GM23248 (cell line): ENCODE results near the gene ARSA. TPM values are rescaled to one million over a fixed set of nuclear protein-coding genes. Genes with fewer than 3 reads are reported as not detected.

Experiments
- DNase-seq: peaks from one replicate; pipeline ENCODE4 v3.0.0-alpha.2; 2015
- H2AFZ ChIP-seq: fragments of 200-600 bp; sonication (generic); 2 replicates; pipeline ENCODE4 v1.6.1; 2016; ENCODE audit warnings: antibody characterized with exemption
- H3F3A ChIP-seq: fragments of 200-600 bp; sonication (generic); 2 replicates; pipeline ENCODE4 v1.6.1; 2016; ENCODE audit warnings: mild to moderate bottlenecking, antibody characterized with exemption, mixed run types; ENCODE audit not compliant: insufficient read depth
- H3K27ac ChIP-seq: fragments of 200-600 bp; sonication (generic); 2 replicates; pipeline ENCODE4 v1.5.1; 2016; ENCODE audit warnings: mild to moderate bottlenecking
- H3K27me3 ChIP-seq: fragments of 200-600 bp; sonication (generic); replicated peaks from 2 replicates; pipeline ENCODE4 v1.6.1; 2016; ENCODE audit warnings: mild to moderate bottlenecking; ENCODE audit not compliant: insufficient read depth
- H3K36me3 ChIP-seq: fragments of 200-600 bp; sonication (generic); 2 replicates; pipeline ENCODE4 v1.6.1; 2016; ENCODE audit warnings: low read depth, mild to moderate bottlenecking
- H3K4me1 ChIP-seq: fragments of 200-600 bp; sonication (generic); 2 replicates; pipeline ENCODE4 v1.6.1; 2016; ENCODE audit warnings: mild to moderate bottlenecking; ENCODE audit not compliant: insufficient read depth
- H3K4me2 ChIP-seq: fragments of 200-600 bp; sonication (generic); one replicate; pipeline ENCODE4 v1.6.1; 2016; ENCODE audit warnings: mild to moderate bottlenecking; ENCODE audit not compliant: unreplicated experiment
- H3K4me3 ChIP-seq: fragments of 200-600 bp; sonication (generic); 2 replicates; pipeline ENCODE4 v1.5.1; 2016; ENCODE audit warnings: mild to moderate bottlenecking
- H3K79me2 ChIP-seq: fragments of 200-600 bp; sonication (generic); 2 replicates; pipeline ENCODE4 v1.6.1; 2016; ENCODE audit warnings: mild to moderate bottlenecking; ENCODE audit not compliant: insufficient read depth
- H3K9ac ChIP-seq: fragments of 200-600 bp; sonication (generic); 2 replicates; pipeline ENCODE4 v1.6.1; 2016; ENCODE audit warnings: mild to moderate bottlenecking
- H3K9me2 ChIP-seq: fragments of 200-600 bp; sonication (generic); 2 replicates; pipeline ENCODE4 v1.6.1; 2016; ENCODE audit warnings: mixed run types, mild to moderate bottlenecking, moderate library complexity; ENCODE audit not compliant: insufficient read depth
- H3K9me3 ChIP-seq: fragments of 200-600 bp; sonication (generic); one replicate; pipeline ENCODE4 v1.6.1; 2017; ENCODE audit warnings: low read depth
- H4K20me1 ChIP-seq: fragments of 200-600 bp; sonication (generic); 2 replicates; pipeline ENCODE4 v1.6.0; 2016; ENCODE audit not compliant: insufficient read depth
- EZH2 ChIP-seq: fragments of 200-600 bp; sonication (generic); IDR thresholded peaks from 2 replicates; pipeline ENCODE4 v1.6.1; 2018; ENCODE audit warnings: antibody characterized with exemption, mild to moderate bottlenecking; ENCODE audit not compliant: insufficient read depth, poor library complexity, severe bottlenecking
- EZH2phosphoT487 ChIP-seq: fragments of 200-600 bp; sonication (generic); IDR thresholded peaks from 2 replicates; pipeline ENCODE4 v1.6.1; 2018; ENCODE audit warnings: antibody characterized with exemption, moderate library complexity, mild to moderate bottlenecking, low read depth; ENCODE audit not compliant: insufficient read depth
- WGBS, 2 experiments: methylation state at CpG; one replicate each; pipeline ENCODE4 v1.1.6; 2015 to 2017; ENCODE audit warnings: low lambda C conversion rate in 2 of 2, low coverage in 1 of 2; ENCODE audit errors: missing lambda C conversion rate in 2 of 2; 5-methylcytosine and 5-hydroxymethylcytosine counted together
- in situ Hi-C: fragments of 300-500 bp; cut with MboI; formaldehyde crosslinking; loops from 2 replicates; pipeline ENCODE4 v1.15.0; 2020
- polyA plus RNA-seq: library from polyadenylated mRNA; unstranded; fragments of >200 nt; fragmentation: Nextera tagmentation; extraction: Ambion mirVana; gene quantifications from 2 replicates; pipeline ENCODE4 v1.2.1, GENCODE V29; 2016
- small RNA-seq: library from RNA; depleted of rRNA; stranded (forward); fragments of <200 nt; gene quantifications from one replicate; pipeline ENCODE3, GENCODE V24; 2014; ENCODE audit warnings: low read depth, low replicate concordance
- total RNA-seq: library from RNA; depleted of rRNA; stranded (reverse); fragments of >200 nt; shearing (Covaris generic); gene quantifications from 2 replicates; pipeline ENCODE4 v1.2.3, GENCODE V29; 2014; rRNA removed

Gene ARSA
- total and polyA plus RNA-seq, 2 experiments from 2014 or later, result 31.7 to 59.6 TPM

DNA sequence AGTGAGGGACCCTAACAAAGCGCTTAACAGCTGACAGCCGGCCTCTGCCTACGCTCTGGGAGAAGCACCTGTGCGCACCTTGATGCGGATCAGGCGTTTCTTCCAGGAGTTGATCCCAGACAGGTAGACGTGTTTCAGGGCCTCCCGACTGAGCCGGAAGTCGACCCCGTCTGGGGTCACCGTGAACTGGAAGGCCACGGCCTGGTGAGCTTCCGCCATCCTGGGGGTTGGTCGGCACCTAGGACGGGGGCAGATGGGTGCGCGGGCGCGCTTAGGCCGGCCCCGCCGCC, 50.3 kb downstream of the ARSA start:
- 46 to 52% methylated on average over 13 to 21 of the region's 23 CpGs for WGBS, 2 experiments
- no peak overlapping the region for H3K4me2 ChIP-seq
- in situ Hi-C loops, result no loop called here
- H3K27me3 ChIP-seq, result no peaks in the 10 kb centered on the region
- H4K20me1 ChIP-seq, result no peaks in the 10 kb centered on the region
- H3K36me3 ChIP-seq, result no peaks in the 10 kb centered on the region
- DNase-seq, result no peak
- TF ChIP-seq EZH2 (no peak), EZH2phosphoT487 (no peak)
- peaks cover 17% of the 10 kb centered on the region for H3K4me1 ChIP-seq
- peaks cover 10% of the 10 kb centered on the region for H3K79me2 ChIP-seq
- no peaks in the 10 kb centered on the region for H3F3A ChIP-seq
- no peak overlapping the region for H2AFZ ChIP-seq
- no peaks in the 10 kb centered on the region for H3K9me3 ChIP-seq
- no peaks in the 10 kb centered on the region for H3K9me2 ChIP-seq
- no peak overlapping the region for H3K4me3 ChIP-seq
- H3K27ac ChIP-seq, result no peak overlapping the region
- no peak overlapping the region for H3K9ac ChIP-seq

DNA sequence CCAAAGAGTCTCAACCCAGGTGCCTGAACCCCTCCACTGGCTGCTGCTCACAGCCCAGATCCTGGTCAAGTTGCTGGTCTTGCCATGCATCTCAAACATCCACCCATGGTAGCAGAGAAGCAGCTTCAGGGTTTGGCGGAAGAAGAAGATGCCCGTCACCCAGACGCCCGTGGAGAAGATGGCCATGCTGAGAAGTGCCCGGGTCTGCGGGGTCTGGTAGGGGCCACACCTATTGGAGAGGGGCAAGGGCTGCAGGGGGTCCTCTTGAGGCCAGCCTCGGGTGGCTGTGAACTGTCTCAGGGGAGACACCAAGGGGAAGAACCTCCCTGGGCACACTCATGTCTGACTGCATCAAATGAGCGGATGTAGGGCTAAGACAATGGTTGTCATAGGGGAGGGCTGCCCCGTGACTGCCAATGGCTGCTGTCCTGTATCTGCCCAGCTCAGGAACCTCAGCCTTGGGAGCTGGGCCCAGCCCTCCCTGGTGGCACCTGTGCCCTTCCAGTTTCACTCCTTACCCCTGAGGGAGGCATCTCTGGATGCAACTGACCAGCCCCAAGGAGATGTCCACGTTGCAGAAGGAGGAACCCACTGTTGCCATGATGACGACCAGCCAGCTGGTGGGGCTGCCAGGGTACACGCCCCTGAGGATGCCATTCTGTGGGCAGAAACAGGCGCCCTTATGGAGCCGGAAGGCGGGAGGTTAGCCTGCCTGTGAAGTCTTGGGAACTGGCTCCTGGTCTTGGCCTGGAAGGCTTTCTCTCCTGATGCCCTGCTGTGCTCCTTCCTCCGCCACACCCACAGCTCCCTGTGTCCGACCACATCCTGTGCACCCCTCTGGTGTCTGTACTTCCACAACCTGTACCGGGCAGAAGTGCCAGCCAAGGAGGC, 50.9 kb downstream of the ARSA start:
- Histone ChIP-seq H3K9me2 (no peaks in the 10 kb centered on the region), H3K4me3 (no peak overlapping the region), H2AFZ (no peak overlapping the region), H3K4me2 (no peak overlapping the region), H3K27ac (no peak overlapping the region), H3K9me3 (no peaks in the 10 kb centered on the region), H3K9ac (no peak overlapping the region), H3K36me3 (no peaks in the 10 kb centered on the region), H4K20me1 (no peaks in the 10 kb centered on the region), H3K27me3 (no peaks in the 10 kb centered on the region), H3F3A (no peaks in the 10 kb centered on the region), H3K4me1 (peaks cover 17% of the 10 kb centered on the region), H3K79me2 (peaks cover 9% of the 10 kb centered on the region)
- in situ Hi-C loops, result no loop called here
- 69 to 71% methylated on average over 18 of the region's 18 CpGs for WGBS, 2 experiments
- DNase-seq, result no peak
- TF ChIP-seq EZH2, result no peak
- no peak for TF ChIP-seq EZH2phosphoT487

DNA sequence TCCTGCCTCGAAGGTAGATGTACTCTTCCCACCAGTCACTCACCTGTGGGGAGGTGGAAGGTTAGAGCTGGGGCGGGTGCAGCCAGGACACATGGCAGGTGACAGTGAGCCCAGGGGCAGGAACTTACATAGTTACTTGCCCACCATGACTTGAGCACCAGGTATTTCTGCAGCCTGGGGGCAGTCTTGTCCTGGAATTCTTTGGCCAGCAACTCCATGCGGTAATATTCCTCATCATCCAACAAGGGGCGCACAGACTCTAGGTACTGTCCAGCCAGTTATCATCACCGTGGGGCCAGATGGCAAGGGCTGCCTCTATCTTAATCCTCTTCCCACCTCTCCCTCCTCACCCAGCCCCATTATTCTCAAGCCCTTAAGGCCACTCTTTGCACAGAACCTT, 51.9 kb downstream of the ARSA start:
- Histone ChIP-seq H3K9ac (no peak overlapping the region), H3K4me1 (peaks cover 14% of the 10 kb centered on the region), H3K4me3 (no peak overlapping the region), H3K9me2 (no peaks in the 10 kb centered on the region), H3K27me3 (no peaks in the 10 kb centered on the region), H3F3A (no peaks in the 10 kb centered on the region), H4K20me1 (no peaks in the 10 kb centered on the region), H3K79me2 (no peaks in the 10 kb centered on the region), H2AFZ (no peak overlapping the region), H3K36me3 (no peaks in the 10 kb centered on the region), H3K4me2 (no peak overlapping the region), H3K9me3 (no peaks in the 10 kb centered on the region), H3K27ac (no peak overlapping the region)
- in situ Hi-C loops, result no loop called here
- 81 to 89% methylated on average over 5 of the region's 5 CpGs for WGBS, 2 experiments
- TF ChIP-seq EZH2 (no peak), EZH2phosphoT487 (no peak)
- peak; percentile 47 for DNase-seq

DNA sequence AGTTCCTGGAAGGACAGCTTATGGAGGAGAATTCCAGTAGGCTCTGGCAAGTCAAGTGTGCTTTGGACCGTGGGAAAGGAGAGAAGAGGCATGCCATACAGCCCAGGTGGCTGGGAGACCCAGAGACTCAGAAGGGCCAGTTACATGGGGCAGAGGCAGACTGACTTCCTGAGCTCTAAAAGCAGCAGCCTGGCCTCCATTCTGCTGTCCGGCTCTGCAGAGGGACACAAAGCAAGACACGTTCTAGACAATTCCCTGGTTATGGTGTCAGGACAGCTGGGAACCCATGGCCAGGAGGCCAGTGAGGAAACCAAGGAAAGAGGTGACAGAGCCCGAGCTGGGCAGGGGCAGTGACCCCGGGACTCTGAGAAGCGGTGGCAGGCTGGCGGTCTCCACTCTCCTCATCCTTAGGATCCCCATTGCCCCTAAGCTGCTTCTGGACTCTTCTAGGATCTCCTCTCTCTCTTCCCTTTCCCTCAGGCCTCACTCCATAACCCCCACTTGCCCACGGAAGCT, 52.5 kb downstream of the ARSA start:
- TF ChIP-seq EZH2 (no peak), EZH2phosphoT487 (no peak)
- no peak for DNase-seq
- no peaks in the 10 kb centered on the region for H3K9me3 ChIP-seq
- H4K20me1 ChIP-seq, result no peaks in the 10 kb centered on the region
- H2AFZ ChIP-seq, result no peak overlapping the region
- no peaks in the 10 kb centered on the region for H3K79me2 ChIP-seq
- no peak overlapping the region for H3K4me2 ChIP-seq
- no peaks in the 10 kb centered on the region for H3K36me3 ChIP-seq
- no peak overlapping the region for H3K4me3 ChIP-seq
- in situ Hi-C loops, result no loop called here
- H3K9ac ChIP-seq, result no peak overlapping the region
- H3K27ac ChIP-seq, result no peak overlapping the region
- H3F3A ChIP-seq, result no peaks in the 10 kb centered on the region
- no peaks in the 10 kb centered on the region for H3K9me2 ChIP-seq
- 91 to 96% methylated on average over 8 of the region's 8 CpGs for WGBS, 2 experiments
- no peaks in the 10 kb centered on the region for H3K27me3 ChIP-seq
- H3K4me1 ChIP-seq, result peaks cover 14% of the 10 kb centered on the region

Small RNAs within 50 kb of the gene (small RNA-seq; reads per million reads assigned to genes)
- gene RF00019, result not detected

Other genes with a start within 250 kb of the ARSA start
- gene SBF1, start 153.1 kb downstream of the ARSA start, total RNA-seq, result 92.0 and 93.5 TPM in 2 replicates
- gene SBF1, start 153.1 kb downstream of the ARSA start, polyA plus RNA-seq, result 25.2 and 27.6 TPM in 2 replicates
- gene ADM2, start 146.6 kb downstream of the ARSA start, total RNA-seq, result 11.4 and 15.2 TPM in 2 replicates
- gene ADM2, start 146.6 kb downstream of the ARSA start, polyA plus RNA-seq, result 11.6 and 14.0 TPM in 2 replicates
- not detected in 2 replicates for gene MIOX, start 141.3 kb downstream of the ARSA start, total RNA-seq
- gene MIOX, start 141.3 kb downstream of the ARSA start, polyA plus RNA-seq, result 0.16 TPM in 1 of 2 replicates, not detected in the other
- 95.0 and 124 TPM in 2 replicates for gene LMF2, start 120.5 kb downstream of the ARSA start, total RNA-seq
- 101 and 106 TPM in 2 replicates for gene LMF2, start 120.5 kb downstream of the ARSA start, polyA plus RNA-seq
- 33.8 and 61.0 TPM in 2 replicates for gene NCAPH2, start 119.9 kb downstream of the ARSA start, total RNA-seq
- gene NCAPH2, start 119.9 kb downstream of the ARSA start, polyA plus RNA-seq, result 27.7 and 28.6 TPM in 2 replicates
- 8.4 and 17.5 TPM in 2 replicates for gene SCO2, start 102.6 kb downstream of the ARSA start, total RNA-seq
- gene SCO2, start 102.6 kb downstream of the ARSA start, polyA plus RNA-seq, result 11.0 and 15.0 TPM in 2 replicates
- gene TYMP, start 98.1 kb downstream of the ARSA start, total RNA-seq, result 33.2 and 42.4 TPM in 2 replicates
- 24.3 and 24.8 TPM in 2 replicates for gene TYMP, start 98.1 kb downstream of the ARSA start, polyA plus RNA-seq
- not detected in 2 replicates for gene KLHDC7B, start 82.3 kb downstream of the ARSA start, total RNA-seq
- gene KLHDC7B, start 82.3 kb downstream of the ARSA start, polyA plus RNA-seq, result 0.06 TPM in 1 of 2 replicates, not detected in the other
- not detected in 2 replicates for gene SYCE3, start 65.2 kb downstream of the ARSA start, total RNA-seq
- gene SYCE3, start 65.2 kb downstream of the ARSA start, polyA plus RNA-seq, result 0.49 and 0.80 TPM in 2 replicates
- gene CPT1B, start 49.7 kb downstream of the ARSA start, total RNA-seq, result 1.6 and 2.9 TPM in 2 replicates
- gene CPT1B, start 49.7 kb downstream of the ARSA start, polyA plus RNA-seq, result 1.0 and 1.3 TPM in 2 replicates
- 38.7 and 41.3 TPM in 2 replicates for gene CHKB, start 45.3 kb downstream of the ARSA start, total RNA-seq
- 30.7 and 41.7 TPM in 2 replicates for gene CHKB, start 45.3 kb downstream of the ARSA start, polyA plus RNA-seq
- 0.38 TPM in 1 of 2 replicates, not detected in the other for gene MAPK8IP2, start 27.4 kb downstream of the ARSA start, total RNA-seq
- gene MAPK8IP2, start 27.4 kb downstream of the ARSA start, polyA plus RNA-seq, result 0.06 and 0.09 TPM in 2 replicates
- gene SHANK3, start 44.7 kb upstream of the ARSA start, total RNA-seq, result 0.51 and 0.97 TPM in 2 replicates
- gene SHANK3, start 44.7 kb upstream of the ARSA start, polyA plus RNA-seq, result 0.08 and 0.10 TPM in 2 replicates
- not detected in 2 replicates for gene ACR, start 110.1 kb upstream of the ARSA start, total RNA-seq
- gene ACR, start 110.1 kb upstream of the ARSA start, polyA plus RNA-seq, result not detected in 2 replicates
- gene RABL2B, start 155.5 kb upstream of the ARSA start, total RNA-seq, result 18.4 and 21.6 TPM in 2 replicates
- gene RABL2B, start 155.5 kb upstream of the ARSA start, polyA plus RNA-seq, result 22.4 and 23.6 TPM in 2 replicates